ENCODE data around the gene DTL. TPM values are rescaled to one million over a fixed set of nuclear protein-coding genes. Genes with fewer than 3 reads are reported as not detected.

DTL gene
- total and polyA plus RNA-seq, 2 of the 13 experiments (the other 11 are each of a cell fraction or from before 2014, with no cell fraction given): 10.4 to 32.8 TPM

DNA sequence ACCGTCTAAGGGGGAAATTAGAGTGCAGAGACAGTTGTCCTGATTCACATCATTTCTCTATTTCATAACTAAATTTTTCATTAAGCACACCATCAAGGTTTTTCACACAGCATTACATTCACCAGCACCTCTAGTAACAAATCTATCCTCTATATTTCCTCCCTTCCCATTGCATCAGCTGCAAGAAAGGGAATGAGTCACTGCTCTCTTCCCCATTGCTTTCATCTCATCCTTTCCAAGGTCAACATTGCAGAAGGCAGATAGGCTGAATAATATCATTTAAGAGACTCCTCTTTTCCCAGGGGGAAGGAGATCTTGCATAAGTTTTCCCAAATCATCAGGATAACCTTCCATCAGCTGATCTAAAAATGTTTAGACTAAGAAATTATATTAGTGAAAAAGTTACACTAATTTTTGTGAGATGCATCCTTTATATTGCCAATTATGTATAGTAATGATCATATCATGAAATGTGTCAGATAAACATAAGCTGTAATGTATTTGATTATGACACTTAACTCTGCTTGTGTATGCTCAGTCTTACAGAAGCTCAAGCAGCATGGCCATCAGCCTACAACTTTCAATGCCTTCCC, 4.5 kb upstream of the DTL start (continued):
- TF ChIP-seq, protein P1, sequence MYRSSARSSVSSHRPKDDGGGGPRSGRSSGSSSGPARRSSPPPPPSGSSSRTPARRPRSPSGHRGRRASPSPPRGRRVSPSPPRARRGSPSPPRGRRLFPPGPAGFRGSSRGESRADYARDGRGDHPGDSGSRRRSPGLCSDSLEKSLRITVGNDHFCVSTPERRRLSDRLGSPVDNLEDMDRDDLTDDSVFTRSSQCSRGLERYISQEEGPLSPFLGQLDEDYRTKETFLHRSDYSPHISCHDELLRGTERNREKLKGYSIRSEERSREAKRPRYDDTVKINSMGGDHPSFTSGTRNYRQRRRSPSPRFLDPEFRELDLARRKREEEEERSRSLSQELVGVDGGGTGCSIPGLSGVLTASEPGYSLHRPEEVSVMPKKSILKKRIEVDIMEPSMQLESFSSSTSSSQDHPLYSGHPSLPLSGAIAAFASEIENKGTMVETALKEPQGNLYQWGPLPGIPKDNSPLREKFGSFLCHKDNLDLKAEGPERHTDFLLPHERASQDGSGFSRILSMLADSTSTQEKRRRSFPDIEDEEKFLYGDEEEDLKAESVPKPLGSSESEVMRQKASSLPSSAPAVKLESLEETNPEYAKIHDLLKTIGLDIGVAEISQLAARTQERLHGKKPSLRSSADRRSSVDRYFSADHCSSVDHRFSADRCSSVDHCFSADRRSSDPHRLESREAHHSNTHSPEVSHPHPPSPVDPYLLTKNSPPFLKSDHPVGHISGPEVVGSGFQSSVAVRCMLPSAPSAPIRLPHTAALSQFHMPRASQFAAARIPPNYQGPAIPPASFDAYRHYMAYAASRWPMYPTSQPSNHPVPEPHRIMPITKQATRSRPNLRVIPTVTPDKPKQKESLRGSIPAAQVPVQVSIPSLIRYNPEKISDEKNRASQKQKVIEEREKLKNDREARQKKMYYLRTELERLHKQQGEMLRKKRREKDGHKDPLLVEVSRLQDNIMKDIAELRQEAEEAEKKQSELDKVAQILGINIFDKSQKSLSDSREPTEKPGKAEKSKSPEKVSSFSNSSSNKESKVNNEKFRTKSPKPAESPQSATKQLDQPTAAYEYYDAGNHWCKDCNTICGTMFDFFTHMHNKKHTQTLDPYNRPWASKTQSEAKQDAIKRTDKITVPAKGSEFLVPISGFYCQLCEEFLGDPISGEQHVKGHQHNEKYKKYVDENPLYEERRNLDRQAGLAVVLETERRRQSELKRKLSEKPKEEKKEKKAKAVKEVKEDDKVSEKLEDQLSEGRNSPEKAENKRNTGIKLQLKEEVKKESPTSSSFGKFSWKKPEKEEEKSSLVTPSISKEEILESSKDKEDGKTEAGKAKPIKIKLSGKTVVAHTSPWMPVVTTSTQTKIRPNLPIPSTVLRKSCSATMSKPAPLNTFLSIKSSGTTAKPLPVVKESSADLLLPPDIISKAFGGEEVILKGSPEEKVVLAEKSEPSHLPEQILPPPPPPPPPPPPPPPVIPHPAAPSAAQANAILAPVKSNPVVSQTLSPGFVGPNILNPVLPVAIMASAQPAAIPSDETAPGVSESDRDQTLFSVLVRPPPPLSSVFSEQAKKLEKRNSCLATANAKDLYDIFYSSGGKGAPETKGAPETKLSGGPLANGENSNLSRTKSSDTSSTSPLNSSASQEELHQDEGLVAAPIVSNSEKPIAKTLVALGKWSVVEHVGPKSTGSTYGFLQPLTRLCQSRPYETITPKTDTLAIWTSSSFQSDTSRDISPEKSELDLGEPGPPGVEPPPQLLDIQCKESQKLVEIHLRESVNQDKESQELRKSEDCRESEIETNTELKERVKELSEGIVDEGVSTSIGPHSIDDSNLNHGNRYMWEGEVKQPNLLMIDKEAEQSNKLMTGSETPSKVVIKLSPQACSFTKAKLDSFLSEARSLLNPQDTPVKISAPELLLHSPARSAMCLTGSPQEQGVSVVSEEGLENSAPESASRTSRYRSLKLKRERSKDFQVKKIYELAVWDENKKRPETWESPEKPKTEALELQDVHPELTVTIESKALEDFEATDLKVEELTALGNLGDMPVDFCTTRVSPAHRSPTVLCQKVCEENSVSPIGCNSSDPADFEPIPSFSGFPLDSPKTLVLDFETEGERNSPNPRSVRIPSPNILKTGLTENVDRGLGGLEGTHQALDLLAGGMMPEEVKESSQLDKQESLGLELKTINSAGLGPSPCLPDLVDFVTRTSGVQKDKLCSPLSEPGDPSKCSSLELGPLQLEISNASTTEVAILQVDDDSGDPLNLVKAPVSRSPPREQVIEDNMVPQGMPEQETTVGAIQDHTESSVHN (CRISPR knock-in tag; IDR thresholded peaks at IDR 0.05): no peak
- TF ChIP-seq FOXC1 (CRISPR knock-in tag; IDR thresholded peaks at IDR 0.05; ENCODE audit: borderline replicate concordance): no peak
- TF ChIP-seq, protein P2, sequence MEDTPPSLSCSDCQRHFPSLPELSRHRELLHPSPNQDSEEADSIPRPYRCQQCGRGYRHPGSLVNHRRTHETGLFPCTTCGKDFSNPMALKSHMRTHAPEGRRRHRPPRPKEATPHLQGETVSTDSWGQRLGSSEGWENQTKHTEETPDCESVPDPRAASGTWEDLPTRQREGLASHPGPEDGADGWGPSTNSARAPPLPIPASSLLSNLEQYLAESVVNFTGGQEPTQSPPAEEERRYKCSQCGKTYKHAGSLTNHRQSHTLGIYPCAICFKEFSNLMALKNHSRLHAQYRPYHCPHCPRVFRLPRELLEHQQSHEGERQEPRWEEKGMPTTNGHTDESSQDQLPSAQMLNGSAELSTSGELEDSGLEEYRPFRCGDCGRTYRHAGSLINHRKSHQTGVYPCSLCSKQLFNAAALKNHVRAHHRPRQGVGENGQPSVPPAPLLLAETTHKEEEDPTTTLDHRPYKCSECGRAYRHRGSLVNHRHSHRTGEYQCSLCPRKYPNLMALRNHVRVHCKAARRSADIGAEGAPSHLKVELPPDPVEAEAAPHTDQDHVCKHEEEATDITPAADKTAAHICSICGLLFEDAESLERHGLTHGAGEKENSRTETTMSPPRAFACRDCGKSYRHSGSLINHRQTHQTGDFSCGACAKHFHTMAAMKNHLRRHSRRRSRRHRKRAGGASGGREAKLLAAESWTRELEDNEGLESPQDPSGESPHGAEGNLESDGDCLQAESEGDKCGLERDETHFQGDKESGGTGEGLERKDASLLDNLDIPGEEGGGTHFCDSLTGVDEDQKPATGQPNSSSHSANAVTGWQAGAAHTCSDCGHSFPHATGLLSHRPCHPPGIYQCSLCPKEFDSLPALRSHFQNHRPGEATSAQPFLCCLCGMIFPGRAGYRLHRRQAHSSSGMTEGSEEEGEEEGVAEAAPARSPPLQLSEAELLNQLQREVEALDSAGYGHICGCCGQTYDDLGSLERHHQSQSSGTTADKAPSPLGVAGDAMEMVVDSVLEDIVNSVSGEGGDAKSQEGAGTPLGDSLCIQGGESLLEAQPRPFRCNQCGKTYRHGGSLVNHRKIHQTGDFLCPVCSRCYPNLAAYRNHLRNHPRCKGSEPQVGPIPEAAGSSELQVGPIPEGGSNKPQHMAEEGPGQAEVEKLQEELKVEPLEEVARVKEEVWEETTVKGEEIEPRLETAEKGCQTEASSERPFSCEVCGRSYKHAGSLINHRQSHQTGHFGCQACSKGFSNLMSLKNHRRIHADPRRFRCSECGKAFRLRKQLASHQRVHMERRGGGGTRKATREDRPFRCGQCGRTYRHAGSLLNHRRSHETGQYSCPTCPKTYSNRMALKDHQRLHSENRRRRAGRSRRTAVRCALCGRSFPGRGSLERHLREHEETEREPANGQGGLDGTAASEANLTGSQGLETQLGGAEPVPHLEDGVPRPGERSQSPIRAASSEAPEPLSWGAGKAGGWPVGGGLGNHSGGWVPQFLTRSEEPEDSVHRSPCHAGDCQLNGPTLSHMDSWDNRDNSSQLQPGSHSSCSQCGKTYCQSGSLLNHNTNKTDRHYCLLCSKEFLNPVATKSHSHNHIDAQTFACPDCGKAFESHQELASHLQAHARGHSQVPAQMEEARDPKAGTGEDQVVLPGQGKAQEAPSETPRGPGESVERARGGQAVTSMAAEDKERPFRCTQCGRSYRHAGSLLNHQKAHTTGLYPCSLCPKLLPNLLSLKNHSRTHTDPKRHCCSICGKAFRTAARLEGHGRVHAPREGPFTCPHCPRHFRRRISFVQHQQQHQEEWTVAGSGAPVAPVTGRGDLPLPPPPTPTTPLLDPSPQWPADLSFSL (CRISPR knock-in tag; IDR thresholded peaks at IDR 0.05): no peak
- no peak for TF ChIP-seq RAD21 (CRISPR knock-in tag; IDR thresholded peaks at IDR 0.05)
- TF ChIP-seq, protein P3, sequence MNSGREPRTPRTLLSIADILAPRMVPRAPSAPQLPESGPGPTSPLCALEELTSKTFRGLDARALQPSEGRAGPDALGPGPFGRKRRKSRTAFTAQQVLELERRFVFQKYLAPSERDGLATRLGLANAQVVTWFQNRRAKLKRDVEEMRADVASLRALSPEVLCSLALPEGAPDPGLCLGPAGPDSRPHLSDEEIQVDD (CRISPR knock-in tag; IDR thresholded peaks at IDR 0.05; ENCODE audit: borderline replicate concordance): no peak
- no peak for TF ChIP-seq ZFY (CRISPR knock-in tag; IDR thresholded peaks at IDR 0.05)
- no peak for TF ChIP-seq MAZ (IDR thresholded peaks at IDR 0.05; ENCODE audit: borderline replicate concordance, low read depth, low read length)
- TF ChIP-seq MAZ (CRISPR knock-in tag; IDR thresholded peaks at IDR 0.05; ENCODE audit: low read depth): no peak
- peak; percentile 91 for TF ChIP-seq FOSL1 (CRISPR knock-in tag; IDR thresholded peaks at IDR 0.05; ENCODE audit: borderline replicate concordance)
- no peak for TF ChIP-seq ZBTB8A (CRISPR knock-in tag; IDR thresholded peaks at IDR 0.05; ENCODE audit: borderline replicate concordance, low read depth)
- TF ChIP-seq, protein P4, sequence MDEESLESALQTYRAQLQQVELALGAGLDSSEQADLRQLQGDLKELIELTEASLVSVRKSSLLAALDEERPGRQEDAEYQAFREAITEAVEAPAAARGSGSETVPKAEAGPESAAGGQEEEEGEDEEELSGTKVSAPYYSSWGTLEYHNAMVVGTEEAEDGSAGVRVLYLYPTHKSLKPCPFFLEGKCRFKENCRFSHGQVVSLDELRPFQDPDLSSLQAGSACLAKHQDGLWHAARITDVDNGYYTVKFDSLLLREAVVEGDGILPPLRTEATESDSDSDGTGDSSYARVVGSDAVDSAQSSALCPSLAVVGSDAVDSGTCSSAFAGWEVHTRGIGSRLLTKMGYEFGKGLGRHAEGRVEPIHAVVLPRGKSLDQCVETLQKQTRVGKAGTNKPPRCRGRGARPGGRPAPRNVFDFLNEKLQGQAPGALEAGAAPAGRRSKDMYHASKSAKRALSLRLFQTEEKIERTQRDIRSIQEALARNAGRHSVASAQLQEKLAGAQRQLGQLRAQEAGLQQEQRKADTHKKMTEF (CRISPR knock-in tag; IDR thresholded peaks at IDR 0.05): peak; percentile 26; the same call in 1 of the 2 replicates
- no peak for TF ChIP-seq PCBP1 (IDR thresholded peaks at IDR 0.05; ENCODE audit: borderline replicate concordance, low read depth, low read length)

Measured in HepG2 (cell line).